Caco-2 (cell line): Measurements from ENCODE around the gene MED17. TPM values are rescaled to one million over a fixed set of nuclear protein-coding genes. Genes with fewer than 3 reads are reported as not detected.

Experiments
- BruUV-seq: library from RNA; stranded (reverse); fragments of 400-500 nt; replicated peaks from 2 replicates; lab custom pipeline; 2021; lab: Mats Ljungman, UMichigan
- CTCF ChIA-PET: fragments of 300-600 bp; sonication (Branson Sonifier 250); formaldehyde crosslinking; loops from one replicate; lab custom pipeline; 2022; ENCODE audit warnings: antibody characterized with exemption; lab: Charles Lee
- POLR2A ChIA-PET: fragments of 300-600 bp; sonication (Branson Sonifier 250); formaldehyde crosslinking; loops from one replicate; lab custom pipeline; 2022; ENCODE audit warnings: antibody characterized with exemption; lab: Charles Lee
- DNase-seq, 2 experiments: peaks; one replicate each; pipeline versions ENCODE4 v3.0.0 to v3.0.0-alpha.2; 2020 to 2022
- H3K27me3 ChIP-seq: replicated peaks from 2 replicates; pipeline ENCODE4 v1.6.0; 2011; ENCODE audit warnings: low read length; ENCODE audit not compliant: control insufficient read depth, insufficient read depth
- H3K36me3 ChIP-seq: 2 replicates; pipeline ENCODE4 v1.5.1; 2011; ENCODE audit warnings: low read length; ENCODE audit not compliant: control insufficient read depth, insufficient read depth
- H3K4me1 ChIP-seq: fragments of 250-450 bp; sonication (Bioruptor Pico); 2 replicates; pipeline ENCODE4 v1.5.1; 2020; ENCODE audit warnings: mild to moderate bottlenecking
- H3K4me3 ChIP-seq: 2 replicates; pipeline ENCODE4 v1.5.1; 2011; ENCODE audit warnings: low read depth, mild to moderate bottlenecking, control low read depth, low read length
- H3K9me3 ChIP-seq: fragments of 250-450 bp; sonication (Bioruptor Pico); 2 replicates; pipeline ENCODE4 v1.5.1; 2020; ENCODE audit warnings: mild to moderate bottlenecking, moderate library complexity
- H3K27ac Mint-ChIP-seq: one replicate; pipeline ENCODE4 v1.8.0; 2022; ENCODE audit warnings: mixed read lengths; ENCODE audit not compliant: unreplicated experiment
- H3K27me3 Mint-ChIP-seq: one replicate; pipeline ENCODE4 v1.8.0; 2022; ENCODE audit warnings: mixed read lengths; ENCODE audit not compliant: insufficient read depth, unreplicated experiment
- H3K36me3 Mint-ChIP-seq: one replicate; pipeline ENCODE4 v1.8.0; 2022; ENCODE audit warnings: mild to moderate bottlenecking, mixed read lengths; ENCODE audit not compliant: insufficient read depth, unreplicated experiment
- H3K4me1 Mint-ChIP-seq: one replicate; pipeline ENCODE4 v1.8.0; 2022; ENCODE audit warnings: low read depth, mixed read lengths; ENCODE audit not compliant: unreplicated experiment
- H3K4me3 Mint-ChIP-seq: one replicate; pipeline ENCODE4 v1.8.0; 2022; ENCODE audit warnings: mild to moderate bottlenecking, moderate library complexity, mixed read lengths; ENCODE audit not compliant: unreplicated experiment
- H3K9me3 Mint-ChIP-seq: one replicate; pipeline ENCODE4 v1.8.0; 2022; ENCODE audit warnings: mixed read lengths; ENCODE audit not compliant: unreplicated experiment
- CTCF ChIP-seq, 2 experiments: fragments of 200-600 bp in 1 of 2; IDR thresholded peaks; 1 replicate in 1 of 2; 2 replicates in 1 of 2; pipeline versions ENCODE4 v1.5.1 to v1.8.0; 2011 to 2022; ENCODE audit warnings: antibody characterized with exemption in 1 of 2, control low read depth in 1 of 2, inconsistent platforms in 1 of 2, low read depth in 1 of 2, low read length in 1 of 2, mild to moderate bottlenecking in 1 of 2, moderate library complexity in 1 of 2; ENCODE audit not compliant: insufficient read depth in 1 of 2, severe bottlenecking in 1 of 2, unreplicated experiment in 1 of 2
- intact Hi-C: fragments of 100-400 bp; cut with micrococcal nuclease; formaldehyde crosslinking; loops from one replicate; pipeline ENCODE4 v1.10.0; 2022; ENCODE audit not compliant: unreplicated experiment
- total RNA-seq: library from RNA; stranded (reverse); gene quantifications from 2 replicates; pipeline ENCODE4 v1.2.3, GENCODE V29; 2022

Gene MED17
- total RNA-seq, 1 experiment from 2014 or later = 54.0 TPM

- Mint-ChIP-seq H3K4me3 (no peak overlapping the region), H3K9me3 (no peaks in the 10 kb centered on the region), H3K27me3 (no peaks in the 10 kb centered on the region), H3K36me3 (no peaks in the 10 kb centered on the region), H3K27ac (no peak overlapping the region), H3K4me1 (no peaks in the 10 kb centered on the region)
- no peak for TF ChIP-seq CTCF (IDR thresholded peaks at IDR 0.05; ENCODE audit: insufficient read depth in 1 of 2, low read depth in 1 of 2, low read length in 1 of 2, severe bottlenecking in 1 of 2, unreplicated experiment in 1 of 2)
- H3K4me1 ChIP-seq = no peaks in the 10 kb centered on the region
- POLR2A ChIA-PET = no interaction called here
- H3K4me3 ChIP-seq = no peak overlapping the region
- BruUV-seq = no TSS peak
- intact Hi-C loops = no loop called here
- CTCF ChIA-PET = no interaction called here
- no peak for DNase-seq
- H3K27me3 ChIP-seq = no peaks in the 10 kb centered on the region
- no peaks in the 10 kb centered on the region for H3K9me3 ChIP-seq
- no peaks in the 10 kb centered on the region for H3K36me3 ChIP-seq
Observed at GRCh38 chr11:93858121-93858775, 74.2 kb downstream of the MED17 start.

- BruUV-seq = no TSS peak
- POLR2A ChIA-PET = no interaction called here
Observed at GRCh38 chr11:93861808-93862207, 77.7 kb downstream of the MED17 start.

More at GRCh38 chr11:93861808-93862207, 77.7 kb downstream of the MED17 start:
- H3K36me3 Mint-ChIP-seq = no peaks in the 10 kb centered on the region
- H3K4me1 Mint-ChIP-seq = no peaks in the 10 kb centered on the region
- H3K36me3 ChIP-seq = no peaks in the 10 kb centered on the region
- no peaks in the 10 kb centered on the region for H3K9me3 ChIP-seq
- H3K4me1 ChIP-seq = no peaks in the 10 kb centered on the region
- no peak for TF ChIP-seq CTCF (IDR thresholded peaks at IDR 0.05; ENCODE audit: insufficient read depth in 1 of 2, low read depth in 1 of 2, low read length in 1 of 2, severe bottlenecking in 1 of 2, unreplicated experiment in 1 of 2)
- H3K4me3 Mint-ChIP-seq = no peak overlapping the region
- no peak overlapping the region for H3K27ac Mint-ChIP-seq
- no peak overlapping the region for H3K4me3 ChIP-seq
- H3K9me3 Mint-ChIP-seq = no peaks in the 10 kb centered on the region
- CTCF ChIA-PET = no interaction called here
- H3K27me3 ChIP-seq = no peaks in the 10 kb centered on the region
- intact Hi-C loops = no loop called here
- no peak for DNase-seq
- no peaks in the 10 kb centered on the region for H3K27me3 Mint-ChIP-seq

Other genes starting within 250 kb of the MED17 start
- 45.6 and 46.3 TPM in 2 replicates for gene SMCO4, start 240.9 kb upstream of the MED17 start, total RNA-seq
- 36.3 and 37.2 TPM in 2 replicates for gene CEP295, start 122.6 kb upstream of the MED17 start, total RNA-seq
- 354 and 376 TPM in 2 replicates for gene TAF1D, start 42.8 kb upstream of the MED17 start, total RNA-seq
- gene C11orf54, start 42.6 kb upstream of the MED17 start, total RNA-seq = 20.7 and 21.5 TPM in 2 replicates
- 0.74 and 1.5 TPM in 2 replicates for gene VSTM5, start 66.3 kb downstream of the MED17 start, total RNA-seq
- gene HEPHL1, start 237.1 kb downstream of the MED17 start, total RNA-seq = not detected in 2 replicates